Fibroblast of lung (primary cell): ENCODE results near the gene ABCC6.

Source experiments
- EZH2 ChIP-seq: IDR thresholded peaks from 2 replicates; pipeline ENCODE4 v1.5.1; 2012; ENCODE audit warnings: low read length, control low read depth, mild to moderate bottlenecking; ENCODE audit errors: missing control alignments
- TF ChIP-seq, protein P1 (sequence below), 2 donors: IDR thresholded peaks in 1 of 2; conservative IDR thresholded peaks in 1 of 2; 1 replicate in 1 of 2; 2 replicates in 1 of 2; pipeline ENCODE4 v1.5.1; 2011 to 2012; ENCODE audit warnings: low read length in 2 of 2, control low read depth in 1 of 2, inconsistent platforms in 1 of 2, low read depth in 1 of 2, mild to moderate bottlenecking in 1 of 2

DNA sequence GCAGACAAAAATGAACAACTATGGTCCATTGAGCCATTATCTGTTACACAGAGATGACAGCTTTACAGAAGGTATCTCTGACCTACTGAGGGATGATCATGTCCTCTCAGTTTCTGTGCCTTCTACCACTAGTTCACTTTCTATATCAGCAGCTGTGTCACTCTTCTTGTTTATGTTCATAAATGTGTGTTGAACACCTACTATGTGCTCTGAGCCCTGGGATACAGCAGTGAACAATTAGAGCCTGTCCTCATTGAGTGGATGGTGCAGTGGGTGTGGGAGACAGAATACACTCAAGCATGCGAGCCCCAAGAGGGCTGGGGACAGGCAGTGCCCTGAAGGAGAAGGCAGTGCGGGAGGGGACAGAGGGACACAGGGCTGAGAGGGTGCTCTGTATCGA, 92.1 kb downstream of the ABCC6 start:
- TF ChIP-seq, protein P1, sequence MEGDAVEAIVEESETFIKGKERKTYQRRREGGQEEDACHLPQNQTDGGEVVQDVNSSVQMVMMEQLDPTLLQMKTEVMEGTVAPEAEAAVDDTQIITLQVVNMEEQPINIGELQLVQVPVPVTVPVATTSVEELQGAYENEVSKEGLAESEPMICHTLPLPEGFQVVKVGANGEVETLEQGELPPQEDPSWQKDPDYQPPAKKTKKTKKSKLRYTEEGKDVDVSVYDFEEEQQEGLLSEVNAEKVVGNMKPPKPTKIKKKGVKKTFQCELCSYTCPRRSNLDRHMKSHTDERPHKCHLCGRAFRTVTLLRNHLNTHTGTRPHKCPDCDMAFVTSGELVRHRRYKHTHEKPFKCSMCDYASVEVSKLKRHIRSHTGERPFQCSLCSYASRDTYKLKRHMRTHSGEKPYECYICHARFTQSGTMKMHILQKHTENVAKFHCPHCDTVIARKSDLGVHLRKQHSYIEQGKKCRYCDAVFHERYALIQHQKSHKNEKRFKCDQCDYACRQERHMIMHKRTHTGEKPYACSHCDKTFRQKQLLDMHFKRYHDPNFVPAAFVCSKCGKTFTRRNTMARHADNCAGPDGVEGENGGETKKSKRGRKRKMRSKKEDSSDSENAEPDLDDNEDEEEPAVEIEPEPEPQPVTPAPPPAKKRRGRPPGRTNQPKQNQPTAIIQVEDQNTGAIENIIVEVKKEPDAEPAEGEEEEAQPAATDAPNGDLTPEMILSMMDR (conservative IDR thresholded peaks at IDR 0.05 in 1 of 2, IDR thresholded peaks at IDR 0.05 in 1 of 2; ENCODE audit: low read depth in 1 of 2, low read length in 2 of 2): no peak
- TF ChIP-seq EZH2: no peak
